Spleen (tissue), 7 donors: ENCODE measurements around the gene GGNBP2.

Experiments used
- POLR2AphosphoS5 ChIP-seq, 3 donors: sonication (generic); formaldehyde crosslinking; IDR thresholded peaks; one replicate each; pipeline ENCODE4 v1.5.1; 2017; ENCODE audit warnings: antibody characterized with exemption in 3 of 3
- TF ChIP-seq, protein P1 (sequence below), 11 experiments: fragments of 200-600 bp in 7 of 11; fragments of 450-650 bp in 4 of 11; sonication (generic) in 4 of 11; IDR thresholded peaks in 8 of 11; conservative IDR thresholded peaks in 3 of 11; 1 replicate in 7 of 11; 2 replicates in 4 of 11; pipeline versions ENCODE4 v1.4.0 to v1.8.0; 2016 to 2021; ENCODE audit warnings: antibody characterized with exemption in 11 of 11, inconsistent platforms in 4 of 11, mild to moderate bottlenecking in 1 of 11
- donor health status: DM: no; HTN: no; CAD: no; lungs with moderate emphysema.
- donor health status: DM: no; HTN: no; CAD: no.
- donor health status: DM: no; HTN: no; CAD: no.

DNA sequence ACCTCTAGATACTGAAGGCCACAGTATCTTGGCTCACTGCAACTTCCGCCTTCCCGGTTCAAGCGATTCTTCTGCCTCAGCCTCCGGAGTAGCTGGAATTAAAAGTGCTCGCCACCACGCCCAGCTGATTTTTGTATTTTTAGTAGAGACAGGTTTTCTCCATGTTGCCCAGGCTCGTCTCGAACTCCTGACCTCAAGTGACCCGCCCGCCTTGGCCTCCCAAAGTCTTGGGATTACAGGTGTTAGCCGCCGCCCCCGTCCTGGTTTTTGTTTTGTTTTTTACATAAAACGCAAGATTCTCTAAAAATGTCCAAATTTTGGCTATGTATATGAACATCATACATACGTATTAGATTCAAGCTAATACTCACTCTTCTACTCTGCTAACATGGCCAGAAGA, 2.0 kb upstream of the GGNBP2 start:
- TF ChIP-seq, protein P1, sequence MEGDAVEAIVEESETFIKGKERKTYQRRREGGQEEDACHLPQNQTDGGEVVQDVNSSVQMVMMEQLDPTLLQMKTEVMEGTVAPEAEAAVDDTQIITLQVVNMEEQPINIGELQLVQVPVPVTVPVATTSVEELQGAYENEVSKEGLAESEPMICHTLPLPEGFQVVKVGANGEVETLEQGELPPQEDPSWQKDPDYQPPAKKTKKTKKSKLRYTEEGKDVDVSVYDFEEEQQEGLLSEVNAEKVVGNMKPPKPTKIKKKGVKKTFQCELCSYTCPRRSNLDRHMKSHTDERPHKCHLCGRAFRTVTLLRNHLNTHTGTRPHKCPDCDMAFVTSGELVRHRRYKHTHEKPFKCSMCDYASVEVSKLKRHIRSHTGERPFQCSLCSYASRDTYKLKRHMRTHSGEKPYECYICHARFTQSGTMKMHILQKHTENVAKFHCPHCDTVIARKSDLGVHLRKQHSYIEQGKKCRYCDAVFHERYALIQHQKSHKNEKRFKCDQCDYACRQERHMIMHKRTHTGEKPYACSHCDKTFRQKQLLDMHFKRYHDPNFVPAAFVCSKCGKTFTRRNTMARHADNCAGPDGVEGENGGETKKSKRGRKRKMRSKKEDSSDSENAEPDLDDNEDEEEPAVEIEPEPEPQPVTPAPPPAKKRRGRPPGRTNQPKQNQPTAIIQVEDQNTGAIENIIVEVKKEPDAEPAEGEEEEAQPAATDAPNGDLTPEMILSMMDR (IDR thresholded peaks at IDR 0.05 in 8 of 11, conservative IDR thresholded peaks at IDR 0.05 in 3 of 11) = no peak
- no peak for TF ChIP-seq POLR2AphosphoS5 (IDR thresholded peaks at IDR 0.05)
